ENCODE results near the gene HMGCS1. TPM values are rescaled to one million over a fixed set of nuclear protein-coding genes. Genes with fewer than 3 reads are reported as not detected.

Gene HMGCS1
- total RNA-seq, 1 experiment from 2014 or later, result 52.8 TPM

DNA sequence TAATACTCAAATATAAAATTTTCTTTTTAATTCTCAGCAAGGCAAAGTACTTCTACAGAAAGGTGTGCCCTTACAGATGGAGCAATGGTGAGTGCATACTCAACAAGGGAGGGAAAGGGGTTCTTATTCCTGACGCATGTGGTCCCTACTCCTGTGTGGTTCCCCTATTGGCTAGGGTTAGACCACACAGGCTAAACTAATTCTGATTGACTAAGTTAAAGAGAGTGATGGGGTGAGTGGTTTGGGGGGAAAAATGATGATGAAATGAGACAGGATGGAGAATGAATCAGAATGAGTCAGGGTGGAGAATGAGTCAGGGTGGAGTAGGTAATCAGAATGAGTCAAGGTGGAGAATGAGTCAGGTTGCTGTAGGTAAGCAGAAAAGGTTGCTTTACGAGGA, 22.9 kb upstream of the HMGCS1 start (continued):
- TF ChIP-seq, protein P1, sequence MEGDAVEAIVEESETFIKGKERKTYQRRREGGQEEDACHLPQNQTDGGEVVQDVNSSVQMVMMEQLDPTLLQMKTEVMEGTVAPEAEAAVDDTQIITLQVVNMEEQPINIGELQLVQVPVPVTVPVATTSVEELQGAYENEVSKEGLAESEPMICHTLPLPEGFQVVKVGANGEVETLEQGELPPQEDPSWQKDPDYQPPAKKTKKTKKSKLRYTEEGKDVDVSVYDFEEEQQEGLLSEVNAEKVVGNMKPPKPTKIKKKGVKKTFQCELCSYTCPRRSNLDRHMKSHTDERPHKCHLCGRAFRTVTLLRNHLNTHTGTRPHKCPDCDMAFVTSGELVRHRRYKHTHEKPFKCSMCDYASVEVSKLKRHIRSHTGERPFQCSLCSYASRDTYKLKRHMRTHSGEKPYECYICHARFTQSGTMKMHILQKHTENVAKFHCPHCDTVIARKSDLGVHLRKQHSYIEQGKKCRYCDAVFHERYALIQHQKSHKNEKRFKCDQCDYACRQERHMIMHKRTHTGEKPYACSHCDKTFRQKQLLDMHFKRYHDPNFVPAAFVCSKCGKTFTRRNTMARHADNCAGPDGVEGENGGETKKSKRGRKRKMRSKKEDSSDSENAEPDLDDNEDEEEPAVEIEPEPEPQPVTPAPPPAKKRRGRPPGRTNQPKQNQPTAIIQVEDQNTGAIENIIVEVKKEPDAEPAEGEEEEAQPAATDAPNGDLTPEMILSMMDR (IDR thresholded peaks at IDR 0.05 in 2 of 3, conservative IDR thresholded peaks at IDR 0.05 in 1 of 3; ENCODE audit: borderline replicate concordance in 1 of 3, insufficient read depth in 1 of 3, low read depth in 2 of 3, low read length in 2 of 3), result no peak

DNA sequence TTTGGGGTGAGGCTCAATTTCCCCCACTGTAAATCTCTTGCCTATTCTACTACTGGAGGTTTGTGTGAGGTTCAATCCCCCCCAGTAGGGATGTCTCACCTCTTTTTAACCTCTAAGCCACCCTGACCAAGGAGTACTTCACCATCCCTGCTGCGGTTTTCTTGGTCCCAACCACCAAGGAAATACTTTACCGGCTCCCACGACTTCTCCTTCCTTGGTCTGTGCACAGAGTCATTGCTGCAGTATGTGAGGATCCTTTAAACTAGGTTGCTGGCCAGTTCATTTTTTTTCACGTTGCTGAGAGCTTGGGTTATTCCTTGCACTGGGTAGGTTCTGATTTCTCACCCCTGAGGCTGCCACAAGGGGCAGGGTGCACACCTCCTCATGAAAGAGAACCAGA, 22.5 kb upstream of the HMGCS1 start:
- ChIA-PET POLR2A (no interaction called here), CTCF (no interaction called here), RAD21 (ENCODE audit: low non-redundant PET in 1 of 2, low total read pairs in 2 of 2, uncharacterized antibody in 2 of 2, unreplicated experiment in 2 of 2) (no interaction called here)
- Histone ChIP-seq H3K4me2 (ENCODE audit: low read length) (no peak overlapping the region), H3K4me1 (ENCODE audit: control insufficient read depth in 1 of 2, insufficient read depth in 2 of 2, low read length in 2 of 2) (peaks cover 0 to 31% of the 10 kb centered on the region in 2 experiments; a peak in 3 of 4 replicates), H3K9me2 (ENCODE audit: insufficient read depth) (no peaks in the 10 kb centered on the region), H3K9me3 (ENCODE audit: control insufficient read depth in 1 of 2, insufficient read depth in 1 of 2, low read depth in 1 of 2, low read length in 2 of 2) (peaks cover 3 to 11% of the 10 kb centered on the region in 2 experiments; a peak in 2 of 4 replicates), H3K27ac (ENCODE audit: low read depth, low read length) (peak overlapping the region; percentile 28; the same call in 1 of the 2 replicates), H3K4me3 (replicated peaks in 1 of 2; ENCODE audit: low read depth in 1 of 2, low read length in 2 of 2) (no peak overlapping the region), H3K36me3 (ENCODE audit: control insufficient read depth in 1 of 2, insufficient read depth in 2 of 2, low read length in 2 of 2) (no peaks in the 10 kb centered on the region), H3K27me3 (ENCODE audit: insufficient read depth, low read length) (no peaks in the 10 kb centered on the region), H3K9ac (ENCODE audit: low read length) (no peak overlapping the region), H3K79me2 (ENCODE audit: insufficient read depth, low read length) (no peaks in the 10 kb centered on the region), H2AFZ (ENCODE audit: low read depth, low read length, poor library complexity, severe bottlenecking) (no peak overlapping the region), H4K20me1 (ENCODE audit: insufficient read depth) (no peaks in the 10 kb centered on the region)
- no peak for DNase-seq (ENCODE audit: low read depth, low spot score)
- no peak for ATAC-seq
- no TSS peak for BruUV-seq (replicated peaks)
- intact Hi-C loops (cut with micrococcal nuclease), result no loop called here
- TF ChIP-seq EGR1 (IDR thresholded peaks at IDR 0.05; ENCODE audit: low read depth), result no peak
- TF ChIP-seq EZH2 (IDR thresholded peaks at IDR 0.05), result no peak
- no peak for TF ChIP-seq POLR2A (IDR thresholded peaks at IDR 0.05; ENCODE audit: borderline replicate concordance, extremely low read depth, insufficient read depth, insufficient read length)
- TF ChIP-seq, protein P2, sequence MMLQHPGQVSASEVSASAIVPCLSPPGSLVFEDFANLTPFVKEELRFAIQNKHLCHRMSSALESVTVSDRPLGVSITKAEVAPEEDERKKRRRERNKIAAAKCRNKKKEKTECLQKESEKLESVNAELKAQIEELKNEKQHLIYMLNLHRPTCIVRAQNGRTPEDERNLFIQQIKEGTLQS (IDR thresholded peaks at IDR 0.05), result no peak
- no peak for TF ChIP-seq ELF1 (IDR thresholded peaks at IDR 0.05; ENCODE audit: borderline replicate concordance, low read depth)
- TF ChIP-seq, protein P1 (IDR thresholded peaks at IDR 0.05 in 2 of 3, conservative IDR thresholded peaks at IDR 0.05 in 1 of 3; ENCODE audit: borderline replicate concordance in 1 of 3, insufficient read depth in 1 of 3, low read depth in 2 of 3, low read length in 2 of 3), result no peak
- TF ChIP-seq FOSL1 (IDR thresholded peaks at IDR 0.05; ENCODE audit: low read depth), result no peak
- TF ChIP-seq, protein P3, sequence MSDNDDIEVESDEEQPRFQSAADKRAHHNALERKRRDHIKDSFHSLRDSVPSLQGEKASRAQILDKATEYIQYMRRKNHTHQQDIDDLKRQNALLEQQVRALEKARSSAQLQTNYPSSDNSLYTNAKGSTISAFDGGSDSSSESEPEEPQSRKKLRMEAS (IDR thresholded peaks at IDR 0.05), result no peak
- no peak for TF ChIP-seq EZH2phosphoT487 (IDR thresholded peaks at IDR 0.05; ENCODE audit: borderline replicate concordance)
- no peak for TF ChIP-seq ZFX (IDR thresholded peaks at IDR 0.05)
- TF ChIP-seq ZNF274 (IDR thresholded peaks at IDR 0.05; ENCODE audit: low read depth, low read length), result no peak
- TF ChIP-seq SIN3A (IDR thresholded peaks at IDR 0.05; ENCODE audit: low read depth), result no peak
- TF ChIP-seq SP1 (IDR thresholded peaks at IDR 0.05; ENCODE audit: low read depth), result no peak
- no peak for TF ChIP-seq RAD21 (IDR thresholded peaks at IDR 0.05; ENCODE audit: low read depth)
- TF ChIP-seq, protein P4, sequence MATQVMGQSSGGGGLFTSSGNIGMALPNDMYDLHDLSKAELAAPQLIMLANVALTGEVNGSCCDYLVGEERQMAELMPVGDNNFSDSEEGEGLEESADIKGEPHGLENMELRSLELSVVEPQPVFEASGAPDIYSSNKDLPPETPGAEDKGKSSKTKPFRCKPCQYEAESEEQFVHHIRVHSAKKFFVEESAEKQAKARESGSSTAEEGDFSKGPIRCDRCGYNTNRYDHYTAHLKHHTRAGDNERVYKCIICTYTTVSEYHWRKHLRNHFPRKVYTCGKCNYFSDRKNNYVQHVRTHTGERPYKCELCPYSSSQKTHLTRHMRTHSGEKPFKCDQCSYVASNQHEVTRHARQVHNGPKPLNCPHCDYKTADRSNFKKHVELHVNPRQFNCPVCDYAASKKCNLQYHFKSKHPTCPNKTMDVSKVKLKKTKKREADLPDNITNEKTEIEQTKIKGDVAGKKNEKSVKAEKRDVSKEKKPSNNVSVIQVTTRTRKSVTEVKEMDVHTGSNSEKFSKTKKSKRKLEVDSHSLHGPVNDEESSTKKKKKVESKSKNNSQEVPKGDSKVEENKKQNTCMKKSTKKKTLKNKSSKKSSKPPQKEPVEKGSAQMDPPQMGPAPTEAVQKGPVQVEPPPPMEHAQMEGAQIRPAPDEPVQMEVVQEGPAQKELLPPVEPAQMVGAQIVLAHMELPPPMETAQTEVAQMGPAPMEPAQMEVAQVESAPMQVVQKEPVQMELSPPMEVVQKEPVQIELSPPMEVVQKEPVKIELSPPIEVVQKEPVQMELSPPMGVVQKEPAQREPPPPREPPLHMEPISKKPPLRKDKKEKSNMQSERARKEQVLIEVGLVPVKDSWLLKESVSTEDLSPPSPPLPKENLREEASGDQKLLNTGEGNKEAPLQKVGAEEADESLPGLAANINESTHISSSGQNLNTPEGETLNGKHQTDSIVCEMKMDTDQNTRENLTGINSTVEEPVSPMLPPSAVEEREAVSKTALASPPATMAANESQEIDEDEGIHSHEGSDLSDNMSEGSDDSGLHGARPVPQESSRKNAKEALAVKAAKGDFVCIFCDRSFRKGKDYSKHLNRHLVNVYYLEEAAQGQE (IDR thresholded peaks at IDR 0.05; ENCODE audit: low read depth), result no peak
- no peak for TF ChIP-seq YY1 (IDR thresholded peaks at IDR 0.05; ENCODE audit: extremely low read depth, insufficient replicate concordance, low read depth, low read length)
- no peak for TF ChIP-seq TCF7L2 (IDR thresholded peaks at IDR 0.05; ENCODE audit: borderline replicate concordance, extremely low read depth, insufficient read depth, insufficient read length)
- no peak for TF ChIP-seq SRF (IDR thresholded peaks at IDR 0.05; ENCODE audit: low read depth)
- TF ChIP-seq CBX3 (IDR thresholded peaks at IDR 0.05; ENCODE audit: low read depth), result no peak

Measured in HCT116 (cell line).